ENCODE data around the gene ATF4.

GRCh38 chr22:39530116-39530515 lies 9.8 kb downstream of the ATF4 start:
- no peak for TF ChIP-seq POLR2A (IDR thresholded peaks at IDR 0.05)
- no peak for TF ChIP-seq CTCF (IDR thresholded peaks at IDR 0.05)

Measured in suprapubic skin (tissue), 3 donors.